Prostate gland (tissue), 2 donors: ENCODE data around the gene GLG1. TPM values are rescaled to one million over a fixed set of nuclear protein-coding genes. Genes with fewer than 3 reads are reported as not detected.

Experiments used
- DNase-seq: peaks from one replicate; pipeline ENCODE4 v3.0.0-alpha.2; 2019; ENCODE audit warnings: low spot score
- H3K27ac ChIP-seq, 2 donors: fragments of 200-600 bp; sonication (generic); 2 replicates each; pipeline ENCODE4 v1.5.1; 2017 to 2019
- H3K27me3 ChIP-seq: fragments of 200-600 bp; sonication (generic); replicated peaks from 2 replicates; pipeline ENCODE4 v1.5.1; 2019; ENCODE audit not compliant: insufficient read depth
- H3K36me3 ChIP-seq, 2 donors: fragments of 200-600 bp; sonication (generic); 1 replicate in 1 of 2; 2 replicates in 1 of 2; pipeline versions ENCODE4 v1.5.1 to v1.8.1; 2017 to 2019
- H3K4me1 ChIP-seq: fragments of 200-600 bp; sonication (generic); replicated peaks from 2 replicates; pipeline ENCODE4 v1.5.1; 2019
- H3K4me3 ChIP-seq, 2 donors: fragments of 200-600 bp; sonication (generic); 2 replicates each; pipeline ENCODE4 v1.5.1; 2017 to 2019
- H3K9me3 ChIP-seq: fragments of 200-600 bp; sonication (generic); 2 replicates; pipeline ENCODE4 v1.5.1; 2017
- CTCF ChIP-seq, 4 experiments: fragments of 200-600 bp in 2 of 4; fragments of 450-650 bp in 2 of 4; sonication (generic) in 2 of 4; IDR thresholded peaks; 1 replicate in 3 of 4; 2 replicates in 1 of 4; pipeline ENCODE4 v1.5.1; 2016 to 2019; ENCODE audit warnings: antibody characterized with exemption in 4 of 4, mild to moderate bottlenecking in 2 of 4, moderate library complexity in 2 of 4
- POLR2A ChIP-seq: fragments of 450-650 bp; IDR thresholded peaks from one replicate; pipeline ENCODE4 v1.6.1; 2016; ENCODE audit warnings: antibody characterized with exemption, mild to moderate bottlenecking
- POLR2AphosphoS5 ChIP-seq: sonication (generic); formaldehyde crosslinking; IDR thresholded peaks from one replicate; pipeline ENCODE4 v1.6.1; 2017; ENCODE audit warnings: antibody characterized with exemption
- WGBS: methylation state at CpG from one replicate; pipeline ENCODE4 v1.1.5; 2018; 5-methylcytosine and 5-hydroxymethylcytosine counted together
- intact Hi-C: fragments of 100-400 bp; cut with DNase I; formaldehyde crosslinking; loops from one replicate; pipeline ENCODE4 v1.14.2; 2022
- total RNA-seq, 2 donors: library from RNA; depleted of rRNA; stranded (reverse); fragments of >200 nt; gene quantifications; one replicate each; pipeline ENCODE4 v1.1.0, GENCODE V29; 2016

Gene GLG1
- total RNA-seq, 2 donors from 2014 or later: 135 to 189 TPM

- intact Hi-C loops: no loop called here
- H3K4me1 ChIP-seq: no peaks in the 10 kb centered on the region
- TF ChIP-seq POLR2A: no peak
- TF ChIP-seq POLR2AphosphoS5: no peak
- no peak for TF ChIP-seq CTCF (IDR thresholded peaks at IDR 0.05)
- DNase-seq: no peak
- H3K4me3 ChIP-seq: no peak overlapping the region
- no peak overlapping the region for H3K27ac ChIP-seq
- 88% methylated on average over 1 of the region's 1 CpG for WGBS
- no peaks in the 10 kb centered on the region for H3K9me3 ChIP-seq
- no peaks in the 10 kb centered on the region for H3K27me3 ChIP-seq
- H3K36me3 ChIP-seq: no peaks in the 10 kb centered on the region
These were observed 44.8 kb downstream of the GLG1 start for GRCh38 chr16:74562117-74562516.

GRCh38 chr16:74561626-74562025 is 45.3 kb downstream of the GLG1 start:
- H3K27me3 ChIP-seq: no peaks in the 10 kb centered on the region
- no peaks in the 10 kb centered on the region for H3K9me3 ChIP-seq
- H3K4me3 ChIP-seq: no peak overlapping the region
- no peak for TF ChIP-seq POLR2AphosphoS5
- H3K4me1 ChIP-seq: no peaks in the 10 kb centered on the region
- intact Hi-C loops: no loop called here
- H3K27ac ChIP-seq: no peak overlapping the region
- no peaks in the 10 kb centered on the region for H3K36me3 ChIP-seq
- WGBS: 74% methylated on average over 2 of the region's 2 CpGs
- DNase-seq: no peak

- intact Hi-C loops: no loop called here
- 48% methylated on average over 3 of the region's 3 CpGs for WGBS
- Histone ChIP-seq H3K27me3 (no peaks in the 10 kb centered on the region), H3K4me3 (no peak overlapping the region), H3K4me1 (no peaks in the 10 kb centered on the region), H3K36me3 (no peaks in the 10 kb centered on the region), H3K9me3 (no peaks in the 10 kb centered on the region), H3K27ac (no peak overlapping the region)
- TF ChIP-seq POLR2A (no peak), POLR2AphosphoS5 (no peak), CTCF (IDR thresholded peaks at IDR 0.05) (no peak)
- no peak for DNase-seq
These were observed 46.0 kb downstream of the GLG1 start for GRCh38 chr16:74560912-74561311.

GRCh38 chr16:74558873-74559272 is 48.0 kb downstream of the GLG1 start:
- intact Hi-C loops: no loop called here
- Histone ChIP-seq H3K36me3 (no peaks in the 10 kb centered on the region), H3K4me1 (no peaks in the 10 kb centered on the region), H3K27ac (no peak overlapping the region), H3K27me3 (no peaks in the 10 kb centered on the region), H3K4me3 (no peak overlapping the region), H3K9me3 (no peaks in the 10 kb centered on the region)
- no peak for DNase-seq
- 78% methylated on average over 4 of the region's 4 CpGs for WGBS
- TF ChIP-seq POLR2A (no peak), POLR2AphosphoS5 (no peak), CTCF (IDR thresholded peaks at IDR 0.05) (no peak)

GRCh38 chr16:74557275-74557674 is 49.6 kb downstream of the GLG1 start:
- no peak for DNase-seq
- TF ChIP-seq POLR2AphosphoS5 (no peak), CTCF (IDR thresholded peaks at IDR 0.05) (no peak), POLR2A (no peak)
- no peak overlapping the region for H3K27ac ChIP-seq
- intact Hi-C loops: no loop called here
- H3K4me1 ChIP-seq: no peaks in the 10 kb centered on the region
- 88% methylated on average over 1 of the region's 1 CpG for WGBS
- H3K36me3 ChIP-seq: no peaks in the 10 kb centered on the region
- no peak overlapping the region for H3K4me3 ChIP-seq
- H3K9me3 ChIP-seq: no peaks in the 10 kb centered on the region
- H3K27me3 ChIP-seq: no peaks in the 10 kb centered on the region
